ENCODE data around the gene GATB. TPM values are rescaled to one million over a fixed set of nuclear protein-coding genes. Genes with fewer than 3 reads are reported as not detected.

Gene GATB
- total RNA-seq, 4 donors from 2014 or later, result 19.6 to 28.9 (median 23.8) TPM

GRCh38 chr4:151644622-151645021 is 116.2 kb downstream of the GATB start:
- H3K27me3 ChIP-seq, result no peaks in the 10 kb centered on the region
- peaks cover 0 to 10% (median 0%) of the 10 kb centered on the region in 3 donors for H3K36me3 ChIP-seq
- H3K4me3 ChIP-seq, result no peak overlapping the region
- H3K27ac ChIP-seq, result no peak overlapping the region
- no peak for DNase-seq
- no peaks in the 10 kb centered on the region for H3K9me3 ChIP-seq
- no peak for TF ChIP-seq POLR2A (IDR thresholded peaks at IDR 0.05)
- peak in 2 of 6 experiments; percentile 7 to 34 for TF ChIP-seq CTCF (IDR thresholded peaks at IDR 0.05)
- H3K4me1 ChIP-seq, result no peaks in the 10 kb centered on the region

GRCh38 chr4:151643564-151643963 is 117.2 kb downstream of the GATB start:
- Histone ChIP-seq H3K27me3 (no peaks in the 10 kb centered on the region), H3K4me1 (no peaks in the 10 kb centered on the region), H3K9me3 (no peaks in the 10 kb centered on the region), H3K27ac (no peak overlapping the region), H3K4me3 (no peak overlapping the region), H3K36me3 (peaks cover 0 to 10% (median 0%) of the 10 kb centered on the region in 3 donors)
- no peak for DNase-seq
- TF ChIP-seq POLR2A (IDR thresholded peaks at IDR 0.05), result no peak
- TF ChIP-seq CTCF (IDR thresholded peaks at IDR 0.05), result no peak

- no peaks in the 10 kb centered on the region for H3K4me1 ChIP-seq
- no peaks in the 10 kb centered on the region for H3K27me3 ChIP-seq
- DNase-seq, result no peak
- no peak for TF ChIP-seq CTCF (IDR thresholded peaks at IDR 0.05)
- TF ChIP-seq POLR2A (IDR thresholded peaks at IDR 0.05), result no peak
- H3K4me3 ChIP-seq, result no peak overlapping the region
- no peak overlapping the region for H3K27ac ChIP-seq
- no peaks in the 10 kb centered on the region for H3K9me3 ChIP-seq
- peaks cover 0 to 8% (median 0%) of the 10 kb centered on the region in 3 donors for H3K36me3 ChIP-seq
These were observed 118.8 kb downstream of the GATB start for GRCh38 chr4:151641983-151642382.

GRCh38 chr4:151641167-151641566 is 119.6 kb downstream of the GATB start:
- Histone ChIP-seq H3K27me3 (no peaks in the 10 kb centered on the region), H3K27ac (no peak overlapping the region), H3K4me1 (no peaks in the 10 kb centered on the region), H3K36me3 (peaks cover 0 to under 1% (median 0%) of the 10 kb centered on the region in 3 donors), H3K9me3 (no peaks in the 10 kb centered on the region), H3K4me3 (no peak overlapping the region)
- DNase-seq, result no peak
- TF ChIP-seq CTCF (IDR thresholded peaks at IDR 0.05) (no peak), POLR2A (IDR thresholded peaks at IDR 0.05) (no peak)

- no peaks in the 10 kb centered on the region for H3K36me3 ChIP-seq
- H3K4me3 ChIP-seq, result no peak overlapping the region
- H3K9me3 ChIP-seq, result no peaks in the 10 kb centered on the region
- no peak for TF ChIP-seq CTCF (IDR thresholded peaks at IDR 0.05)
- no peaks in the 10 kb centered on the region for H3K4me1 ChIP-seq
- H3K27ac ChIP-seq, result no peak overlapping the region
- no peaks in the 10 kb centered on the region for H3K27me3 ChIP-seq
- DNase-seq, result no peak
These were observed 120.4 kb downstream of the GATB start for GRCh38 chr4:151640381-151640780.

GRCh38 chr4:151638295-151638858 is 122.4 kb downstream of the GATB start:
- H3K4me1 ChIP-seq, result no peaks in the 10 kb centered on the region
- no peaks in the 10 kb centered on the region for H3K27me3 ChIP-seq
- no peak for TF ChIP-seq POLR2A (IDR thresholded peaks at IDR 0.05)
- TF ChIP-seq CTCF (IDR thresholded peaks at IDR 0.05), result no peak
- H3K27ac ChIP-seq, result no peak overlapping the region
- DNase-seq, result no peak
- H3K4me3 ChIP-seq, result no peak overlapping the region
- H3K9me3 ChIP-seq, result no peaks in the 10 kb centered on the region
- no peaks in the 10 kb centered on the region for H3K36me3 ChIP-seq

Data from Peyer's patch (tissue), 4 donors.